Breast epithelium (tissue), 4 donors: Measurements from ENCODE around the gene CLEC17A. TPM values are rescaled to one million over a fixed set of nuclear protein-coding genes. Genes with fewer than 3 reads are reported as not detected.

Experiments
- DNase-seq, 2 donors: peaks; one replicate each; pipeline ENCODE4 v3.0.0-alpha.2; 2019; ENCODE audit warnings: low spot score in 2 of 2
- H3K27ac ChIP-seq, 2 donors: fragments of 200-600 bp; sonication (generic) in 1 of 2; one replicate each; pipeline ENCODE4 v1.5.1; 2016 to 2019; ENCODE audit warnings: mild to moderate bottlenecking in 1 of 2
- H3K27me3 ChIP-seq, 2 donors: fragments of 200-600 bp; sonication (generic) in 1 of 2; one replicate each; pipeline versions ENCODE4 v1.5.1 to v1.6.0; 2017 to 2019; ENCODE audit warnings: control low read depth in 1 of 2, mild to moderate bottlenecking in 1 of 2
- H3K36me3 ChIP-seq: fragments of 200-600 bp; one replicate; pipeline ENCODE4 v1.5.1; 2019
- H3K4me1 ChIP-seq, 2 donors: fragments of 200-600 bp; sonication (generic); one replicate each; pipeline ENCODE4 v1.5.1; 2016 to 2019; ENCODE audit warnings: control low read depth in 1 of 2
- H3K4me3 ChIP-seq, 3 donors: fragments of 200-600 bp; sonication (generic); 1 replicate in 2 of 3; 2 replicates in 1 of 3; pipeline ENCODE4 v1.5.1; 2016 to 2019; ENCODE audit warnings: mild to moderate bottlenecking in 3 of 3, moderate library complexity in 2 of 3
- H3K9me3 ChIP-seq, 2 donors: fragments of 200-600 bp; sonication (generic) in 1 of 2; one replicate each; pipeline ENCODE4 v1.5.1; 2016 to 2019; ENCODE audit warnings: control low read depth in 1 of 2
- POLR2A ChIP-seq: fragments of 450-650 bp; IDR thresholded peaks from one replicate; pipeline ENCODE4 v1.6.1; 2016; ENCODE audit warnings: antibody characterized with exemption, mild to moderate bottlenecking, moderate library complexity
- POLR2AphosphoS5 ChIP-seq, 3 donors: sonication (generic); formaldehyde crosslinking; IDR thresholded peaks; one replicate each; pipeline ENCODE4 v1.6.1; 2017; ENCODE audit warnings: antibody characterized with exemption in 3 of 3
- intact Hi-C: fragments of 100-400 bp; cut with DNase I; formaldehyde crosslinking; loops from one replicate; pipeline ENCODE4 v1.15.1; 2023; ENCODE audit warnings: low total_unique reads
- total RNA-seq, 3 donors: library from RNA; depleted of rRNA; stranded (reverse); fragments of >200 nt; gene quantifications; one replicate each; pipeline ENCODE4 v1.1.0, GENCODE V29; 2016
- TF ChIP-seq, protein P1 (sequence below), 3 donors: fragments of 450-650 bp; IDR thresholded peaks; one replicate each; pipeline ENCODE4 v1.5.1; 2016 to 2017; ENCODE audit warnings: antibody characterized with exemption in 3 of 3, mild to moderate bottlenecking in 3 of 3, moderate library complexity in 3 of 3

The CLEC17A gene
- total RNA-seq, 3 donors from 2014 or later, result not detected

DNA sequence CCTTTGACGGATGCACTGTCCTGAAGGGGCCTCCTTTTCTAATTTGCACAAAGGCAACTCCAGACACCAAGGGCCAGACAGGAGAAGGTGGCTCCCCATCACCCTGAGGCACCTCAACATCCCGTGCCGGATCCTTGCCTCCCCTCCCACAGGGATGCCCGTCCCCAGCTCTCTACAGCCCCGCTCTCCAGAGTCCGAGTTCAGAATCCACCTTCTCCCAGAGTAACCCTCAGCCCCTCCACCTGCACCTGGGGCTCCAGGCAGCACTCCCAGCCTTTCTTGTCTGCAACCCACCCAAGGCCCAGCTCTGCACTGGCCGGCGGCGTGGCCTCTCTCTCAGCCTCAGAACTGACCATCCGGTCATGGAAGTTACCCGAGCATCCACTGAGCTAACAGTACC lies 15.8 kb upstream of the CLEC17A start:
- H3K4me3 ChIP-seq, result no peak overlapping the region
- no peaks in the 10 kb centered on the region for H3K9me3 ChIP-seq
- intact Hi-C loops, result loop anchor here (10.0 kb wide), 1 partner anchor 118 kb away; no protein-coding TSS in a partner anchor
- peaks cover 12 to 25% of the 10 kb centered on the region in 2 donors for H3K4me1 ChIP-seq
- TF ChIP-seq, protein P1, sequence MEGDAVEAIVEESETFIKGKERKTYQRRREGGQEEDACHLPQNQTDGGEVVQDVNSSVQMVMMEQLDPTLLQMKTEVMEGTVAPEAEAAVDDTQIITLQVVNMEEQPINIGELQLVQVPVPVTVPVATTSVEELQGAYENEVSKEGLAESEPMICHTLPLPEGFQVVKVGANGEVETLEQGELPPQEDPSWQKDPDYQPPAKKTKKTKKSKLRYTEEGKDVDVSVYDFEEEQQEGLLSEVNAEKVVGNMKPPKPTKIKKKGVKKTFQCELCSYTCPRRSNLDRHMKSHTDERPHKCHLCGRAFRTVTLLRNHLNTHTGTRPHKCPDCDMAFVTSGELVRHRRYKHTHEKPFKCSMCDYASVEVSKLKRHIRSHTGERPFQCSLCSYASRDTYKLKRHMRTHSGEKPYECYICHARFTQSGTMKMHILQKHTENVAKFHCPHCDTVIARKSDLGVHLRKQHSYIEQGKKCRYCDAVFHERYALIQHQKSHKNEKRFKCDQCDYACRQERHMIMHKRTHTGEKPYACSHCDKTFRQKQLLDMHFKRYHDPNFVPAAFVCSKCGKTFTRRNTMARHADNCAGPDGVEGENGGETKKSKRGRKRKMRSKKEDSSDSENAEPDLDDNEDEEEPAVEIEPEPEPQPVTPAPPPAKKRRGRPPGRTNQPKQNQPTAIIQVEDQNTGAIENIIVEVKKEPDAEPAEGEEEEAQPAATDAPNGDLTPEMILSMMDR (IDR thresholded peaks at IDR 0.05), result no peak
- TF ChIP-seq POLR2AphosphoS5 (IDR thresholded peaks at IDR 0.05) (no peak), POLR2A (no peak)
- H3K27me3 ChIP-seq, result no peaks in the 10 kb centered on the region
- no peak for DNase-seq
- no peaks in the 10 kb centered on the region for H3K36me3 ChIP-seq
- H3K27ac ChIP-seq, result no peak overlapping the region

DNA sequence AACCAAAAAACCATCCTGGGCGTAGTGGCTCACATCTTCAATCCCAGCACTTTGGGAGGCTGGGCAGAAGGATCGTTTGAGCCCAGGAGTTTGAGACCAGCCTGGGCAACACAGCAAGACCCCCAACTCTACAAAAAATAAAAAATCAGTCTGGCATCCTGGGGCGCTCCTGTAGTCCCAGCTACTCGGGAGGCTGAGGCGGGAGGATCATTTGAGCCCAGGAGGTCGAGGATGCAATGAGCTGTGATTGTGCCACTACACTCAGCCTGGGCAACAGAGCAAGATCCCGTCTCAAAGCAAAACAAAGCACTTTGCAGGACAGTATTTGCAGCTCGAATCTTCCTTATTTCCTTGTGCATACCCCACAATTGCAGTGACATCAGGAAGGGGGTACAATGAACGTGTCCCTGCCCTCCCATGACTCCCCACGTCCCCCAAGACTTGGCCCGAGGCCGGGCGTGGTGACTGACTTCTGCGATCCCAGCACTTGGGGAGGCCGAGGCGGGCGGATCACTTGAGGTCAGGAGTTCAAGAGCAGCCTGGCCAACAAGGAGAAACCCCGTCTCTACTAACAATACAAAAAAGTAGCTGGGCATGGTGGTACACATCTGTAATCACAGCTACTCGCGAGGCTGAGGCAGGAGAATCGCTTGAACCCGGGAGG lies 11.9 kb upstream of the CLEC17A start:
- Histone ChIP-seq H3K27me3 (no peaks in the 10 kb centered on the region), H3K9me3 (no peaks in the 10 kb centered on the region), H3K4me3 (peak overlapping the region; percentile 84 to 97 (median 89)), H3K4me1 (peaks cover 5 to 12% of the 10 kb centered on the region in 2 donors), H3K36me3 (no peaks in the 10 kb centered on the region), H3K27ac (no peak overlapping the region)
- intact Hi-C loops, result loop anchor here (5.0 kb wide), 1 partner anchor 861 kb away; no protein-coding TSS in a partner anchor
- no peak for DNase-seq
- no peak for TF ChIP-seq POLR2A
- TF ChIP-seq, protein P1 (IDR thresholded peaks at IDR 0.05), result no peak
- no peak for TF ChIP-seq POLR2AphosphoS5 (IDR thresholded peaks at IDR 0.05)

DNA sequence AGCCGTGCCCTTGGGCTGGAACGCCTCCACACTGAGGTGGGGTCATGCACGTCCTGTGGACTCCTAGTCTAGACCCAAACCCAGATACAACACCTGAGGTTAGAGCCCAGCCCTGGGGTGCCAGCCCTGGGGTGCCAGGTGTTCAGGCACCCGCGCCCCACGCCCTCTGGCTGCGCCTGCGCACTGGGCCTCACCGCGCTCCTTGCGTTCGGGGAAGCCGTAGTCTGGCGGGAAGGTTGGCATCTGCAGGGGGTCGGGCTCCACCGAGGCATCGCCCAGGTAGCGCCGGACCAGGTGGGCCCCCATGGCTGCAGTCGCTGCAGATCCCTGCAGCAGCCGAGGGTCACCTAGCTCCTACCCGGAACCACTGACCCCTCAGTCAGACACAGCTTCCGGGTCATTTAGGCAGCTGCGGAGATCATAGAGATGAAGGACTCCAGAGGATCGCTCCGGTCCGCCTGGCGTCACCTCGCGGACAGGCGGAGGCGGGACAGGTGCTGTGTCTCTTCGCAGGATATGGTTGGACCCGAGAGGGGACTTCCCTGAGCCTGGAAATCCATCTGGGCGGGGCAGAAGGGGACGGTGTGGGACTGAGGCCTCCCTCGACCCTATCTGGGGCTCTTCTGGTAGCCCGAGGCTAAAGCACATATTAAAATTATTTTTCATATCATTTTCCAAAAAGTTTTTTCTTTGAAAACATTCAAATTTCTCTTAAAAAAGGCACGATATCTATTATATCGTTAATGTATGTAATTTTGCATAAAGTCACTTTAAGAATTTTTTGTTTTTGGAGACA lies 11.0 kb upstream of the CLEC17A start, which contains the start of gene NDUFB7:
TSS of gene NDUFB7 (minus strand) at position 372 of the 796 bp plus-strand sequence. CDS start at position 306, 66 bp downstream.
- intact Hi-C loops, result loop anchor here (5.0 kb wide), 1 partner anchor 860 kb away; no protein-coding TSS in a partner anchor
- H3K27me3 ChIP-seq, result no peaks in the 10 kb centered on the region
- peak within 1 kb of the TSS; percentile 84 to 97 (median 89) for H3K4me3 ChIP-seq
- peaks cover 5 to 12% of the 10 kb centered on the region in 2 donors for H3K4me1 ChIP-seq
- DNase-seq, result peak; percentile 87 to 89
- H3K27ac ChIP-seq, result peak within 1 kb of the TSS; percentile 71 to 79
- no peaks in the 10 kb centered on the region for H3K36me3 ChIP-seq
- no peaks in the 10 kb centered on the region for H3K9me3 ChIP-seq
- TF ChIP-seq POLR2AphosphoS5 (IDR thresholded peaks at IDR 0.05) (peak; percentile 78 to 87 (median 80)), POLR2A (no peak)
- TF ChIP-seq, protein P1 (IDR thresholded peaks at IDR 0.05), result peak; percentile 55 to 80 (median 66)

DNA sequence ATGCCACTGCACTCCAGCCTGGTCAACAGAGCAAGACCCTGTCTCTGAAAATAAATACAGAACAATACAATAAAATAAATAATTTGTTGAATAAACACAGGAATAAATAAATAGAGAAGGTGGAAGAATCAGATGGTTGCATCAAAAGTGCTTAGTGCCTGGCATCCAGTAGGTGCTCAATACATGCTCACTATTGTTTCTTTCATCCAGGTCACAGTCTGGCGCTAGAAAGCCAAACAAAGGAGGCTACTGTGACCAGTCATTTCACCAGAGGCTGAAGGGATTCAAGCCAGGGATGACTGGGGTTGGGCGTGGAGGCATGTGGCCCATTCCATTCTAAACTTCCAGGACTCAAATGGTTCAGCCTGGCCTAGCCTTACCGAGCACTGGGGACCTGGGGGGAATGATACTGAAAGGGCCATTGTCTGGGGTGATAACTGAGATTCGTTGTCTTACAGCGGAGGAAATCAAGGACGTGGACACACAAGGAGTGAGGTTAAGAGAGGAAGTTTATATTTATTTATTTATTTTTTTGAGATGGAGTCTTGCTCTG lies 7.4 kb upstream of the CLEC17A start:
- Histone ChIP-seq H3K36me3 (no peaks in the 10 kb centered on the region), H3K4me1 (peaks cover 5 to 8% of the 10 kb centered on the region in 2 donors), H3K9me3 (no peaks in the 10 kb centered on the region), H3K27ac (no peak overlapping the region), H3K4me3 (no peak overlapping the region), H3K27me3 (no peaks in the 10 kb centered on the region)
- TF ChIP-seq, protein P1 (IDR thresholded peaks at IDR 0.05), result no peak
- TF ChIP-seq POLR2AphosphoS5 (IDR thresholded peaks at IDR 0.05) (no peak), POLR2A (no peak)
- DNase-seq, result no peak
- intact Hi-C loops, result no loop called here
